Measurements from ENCODE around the gene TLE7. TPM values are rescaled to one million over a fixed set of nuclear protein-coding genes. Genes with fewer than 3 reads are reported as not detected.

The TLE7 gene
- total RNA-seq, result not detected in 2 replicates
- not detected for polyA plus RNA-seq (2012)

DNA sequence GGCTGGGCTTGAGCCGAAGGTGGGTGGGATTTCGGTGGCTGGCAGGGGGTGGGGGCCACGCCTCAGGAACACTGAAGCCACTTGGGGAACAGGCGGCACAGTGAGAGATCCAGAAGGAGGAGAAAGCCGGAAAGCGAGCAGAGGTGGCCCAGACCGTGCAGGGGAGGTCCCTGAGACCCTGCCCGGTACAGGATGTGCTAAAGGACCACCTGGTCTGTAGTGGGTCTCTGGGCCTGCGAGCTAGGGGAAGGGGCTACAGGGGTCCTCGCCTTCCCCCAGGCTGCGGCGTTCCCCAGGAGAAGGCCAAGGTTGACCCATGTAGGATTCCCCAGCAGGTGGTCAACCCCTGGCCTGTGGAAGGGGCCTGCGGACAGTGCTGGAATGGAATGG lies at the start of gene TLE7:
Gene TLE7, minus strand, starts transcription at position 4 of the 390 bp plus-strand sequence. CDS start 8,730 bp downstream, outside the sequence.
- DNase-seq (ENCODE audit: low read depth), result no peak

- no peak for DNase-seq (ENCODE audit: low read depth)
These were observed 49.2 kb upstream of the TLE7 start for GRCh38 chr16:71491054-71491453.

DNA sequence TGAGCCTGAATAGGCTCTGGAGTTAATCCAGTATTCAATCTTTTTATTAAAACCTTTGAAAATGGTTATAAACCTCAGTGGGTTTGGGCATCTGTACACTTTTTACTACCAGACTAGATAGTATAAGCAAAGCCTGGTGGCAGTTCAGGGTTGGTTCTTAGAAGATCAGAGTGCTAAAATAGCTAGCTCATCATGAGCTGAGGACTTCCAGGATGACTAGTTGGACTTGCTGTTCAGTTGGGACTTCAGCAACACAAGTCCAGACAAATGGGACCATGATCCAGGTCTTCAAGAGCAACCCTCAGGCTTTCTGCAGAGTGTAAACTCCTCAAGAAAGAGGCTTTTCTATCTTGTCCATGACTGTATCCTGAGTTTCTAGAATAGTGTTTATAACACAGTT lies 48.5 kb upstream of the TLE7 start:
- DNase-seq (ENCODE audit: low read depth), result no peak

DNA sequence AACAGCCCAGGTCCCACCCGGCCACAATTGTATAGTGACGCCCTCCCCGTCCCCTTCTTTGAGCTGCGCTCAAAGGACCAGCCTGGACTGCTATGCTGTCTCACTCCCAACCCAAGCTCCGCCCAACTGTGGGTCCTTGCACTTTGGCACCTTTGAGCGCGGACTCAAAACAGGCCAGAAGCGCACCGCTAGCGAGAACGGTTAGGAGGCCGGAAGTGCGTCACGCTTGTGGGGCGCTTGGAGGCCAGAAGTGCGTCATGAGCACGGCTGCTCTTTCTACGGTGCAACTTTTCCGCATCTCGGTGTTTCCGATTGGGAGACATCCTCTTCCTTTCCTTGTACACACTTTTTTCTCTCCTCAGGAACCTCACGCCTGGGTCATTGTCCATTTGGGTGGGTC lies 47.3 kb upstream of the TLE7 start, which contains the start of gene ZNF19:
Gene ZNF19, minus strand, starts transcription at position 203 of the 400 bp plus-strand sequence. CDS start 7,210 bp downstream, outside the sequence.
- DNase-seq (ENCODE audit: low read depth), result no peak

- DNase-seq (ENCODE audit: low read depth), result peak; percentile 92
These were observed 42.4 kb upstream of the TLE7 start for GRCh38 chr16:71484006-71484893.

GRCh38 chr16:71482569-71482968 lies 40.7 kb upstream of the TLE7 start:
- DNase-seq (ENCODE audit: low read depth), result no peak

DNA sequence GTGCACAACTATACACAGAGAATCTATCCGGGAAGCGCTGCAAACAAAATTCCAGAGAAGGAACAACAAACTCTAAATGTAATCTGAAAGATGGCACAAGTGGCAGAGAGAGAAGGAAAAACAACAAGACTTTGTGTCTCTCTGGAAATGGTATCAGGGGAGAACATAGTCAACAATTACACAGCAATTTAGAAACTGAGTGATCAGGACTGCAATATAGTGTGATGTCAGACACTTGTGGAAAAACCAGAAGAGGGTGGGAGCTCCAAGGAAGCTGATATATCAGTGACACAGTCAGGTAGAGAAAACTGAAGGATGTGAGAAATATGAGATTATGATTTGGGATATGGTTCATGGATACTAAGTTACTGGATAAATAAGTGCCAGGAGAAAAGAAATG lies 39.1 kb upstream of the TLE7 start:
- no peak for DNase-seq (ENCODE audit: low read depth)

GRCh38 chr16:71479420-71479819 lies 37.6 kb upstream of the TLE7 start:
- DNase-seq (ENCODE audit: low read depth), result no peak

- no peak for DNase-seq (ENCODE audit: low read depth)
These were observed 34.7 kb upstream of the TLE7 start for GRCh38 chr16:71476457-71477124.

- peak; percentile 84 for DNase-seq (ENCODE audit: low read depth)
These were observed 33.0 kb upstream of the TLE7 start for GRCh38 chr16:71474864-71475263.

DNA sequence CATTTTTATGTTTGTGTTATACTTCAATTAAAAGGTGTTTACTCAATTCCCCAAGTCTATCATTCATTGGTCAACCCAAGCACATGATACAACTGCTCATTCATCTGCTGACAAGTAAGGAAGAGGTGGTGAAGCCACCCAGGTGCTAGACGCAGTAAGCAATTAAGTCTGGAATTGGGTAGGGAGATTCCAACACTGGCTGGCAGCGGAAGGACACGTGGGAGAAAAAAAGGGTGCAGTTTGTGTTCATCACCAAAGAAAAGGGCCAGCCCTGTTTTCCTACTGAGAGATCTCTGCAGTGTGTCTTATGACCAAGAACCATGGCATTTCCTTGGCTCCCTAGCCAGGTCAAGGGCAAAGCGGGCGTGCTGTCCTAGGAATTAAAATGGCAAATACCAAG lies 32.0 kb upstream of the TLE7 start:
- no peak for DNase-seq (ENCODE audit: low read depth)

DNA sequence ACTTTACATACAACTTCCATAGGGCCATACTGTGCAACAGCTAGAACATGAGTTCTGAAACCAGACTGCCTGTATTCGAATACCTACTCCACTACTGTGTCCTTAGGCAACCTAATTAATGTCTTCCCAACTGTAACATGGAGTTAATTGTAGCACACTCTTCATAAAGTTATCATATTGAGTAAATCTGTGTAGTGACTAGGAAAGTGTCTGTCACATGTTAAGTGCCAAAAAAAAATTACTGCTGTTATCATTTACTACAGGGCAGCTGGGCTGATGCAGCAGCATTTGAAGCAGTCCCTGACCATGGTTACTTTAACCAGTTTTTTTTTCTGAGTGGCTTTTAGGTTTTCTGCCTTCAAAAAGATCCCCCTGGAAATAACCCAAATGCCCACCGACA lies 31.1 kb upstream of the TLE7 start:
- no peak for DNase-seq (ENCODE audit: low read depth)

- no peak for DNase-seq (ENCODE audit: low read depth)
These were observed 30.2 kb upstream of the TLE7 start for GRCh38 chr16:71472051-71472450.

GRCh38 chr16:71467810-71468209 lies 26.0 kb upstream of the TLE7 start:
- peak; percentile 50 for DNase-seq (ENCODE audit: low read depth)

GRCh38 chr16:71464231-71464630 lies 22.4 kb upstream of the TLE7 start:
- no peak for DNase-seq (ENCODE audit: low read depth)

DNA sequence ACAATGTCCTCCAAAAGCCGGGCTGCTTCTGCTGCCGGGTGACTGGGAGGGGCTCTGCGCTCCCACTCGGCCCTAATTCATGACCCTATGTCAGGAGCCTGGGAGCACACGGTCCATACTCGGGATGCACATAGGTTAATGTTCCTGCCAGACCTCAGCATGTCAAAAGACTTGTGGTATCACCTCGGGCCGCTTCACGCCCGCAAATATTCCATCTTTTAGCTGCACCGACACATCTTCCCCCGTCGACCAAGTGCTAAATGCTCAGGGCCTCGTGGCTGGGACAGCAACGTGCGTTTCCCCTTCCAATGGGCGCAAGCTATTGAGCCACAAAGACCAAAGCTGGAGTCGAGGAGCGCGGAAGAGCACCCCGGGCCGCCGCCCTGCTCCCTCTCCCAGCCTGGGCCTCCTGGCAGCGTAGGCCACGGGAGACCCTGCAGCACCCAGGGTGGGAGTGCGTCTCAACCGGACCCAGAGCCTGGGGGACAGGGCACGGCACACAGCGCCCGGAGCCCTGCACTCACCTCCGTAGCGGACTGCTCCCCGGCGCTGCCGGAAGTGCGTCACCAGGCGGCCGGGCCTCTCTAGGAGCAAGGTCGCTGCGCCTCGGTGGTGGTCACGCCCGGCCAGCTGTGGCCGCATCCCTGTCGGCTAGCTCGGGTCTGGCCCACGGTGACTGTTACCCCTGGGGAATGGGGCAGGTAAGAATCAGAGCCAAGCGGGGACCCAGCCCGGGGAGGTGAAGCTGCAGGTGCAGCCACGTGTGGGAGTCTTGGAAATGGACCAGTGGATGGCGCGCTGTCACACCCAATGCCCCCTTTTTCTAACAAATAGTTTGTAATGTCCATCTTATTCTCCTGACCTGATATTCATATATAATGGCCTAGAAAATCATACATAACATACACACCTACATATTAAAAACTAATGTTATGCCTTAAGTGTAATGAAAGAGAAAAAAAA lies 20.1 kb upstream of the TLE7 start, which contains the start of gene ZNF23:
Gene ZNF23, minus strand, starts transcription at position 562 of the 963 bp plus-strand sequence. CDS start 5,451 bp downstream, outside the sequence.
- DNase-seq (ENCODE audit: low read depth), result peak; percentile 79

- no peak for DNase-seq (ENCODE audit: low read depth)
These were observed 19.1 kb upstream of the TLE7 start for GRCh38 chr16:71460941-71461340.

DNA sequence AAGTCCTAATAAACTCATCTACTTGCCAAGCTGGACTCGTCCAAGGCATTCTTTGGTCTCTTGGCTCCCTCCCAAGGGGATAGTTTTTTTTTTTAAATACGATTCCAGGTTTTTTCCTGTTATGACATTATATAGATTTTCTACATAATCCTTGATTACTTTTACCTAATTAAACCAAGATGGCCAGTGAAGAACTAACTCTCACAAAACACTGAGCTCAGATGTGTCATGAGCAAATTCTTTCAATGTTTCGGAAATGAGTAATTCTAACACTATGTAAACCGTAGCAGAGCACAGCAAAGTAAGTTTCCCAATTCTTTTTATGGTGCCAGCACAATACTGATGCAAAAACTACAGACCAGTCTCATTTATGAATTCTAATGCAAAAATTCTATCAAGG lies 18.4 kb upstream of the TLE7 start:
- DNase-seq (ENCODE audit: low read depth), result no peak

GRCh38 chr16:71459510-71459909 lies 17.7 kb upstream of the TLE7 start:
- no peak for DNase-seq (ENCODE audit: low read depth)

DNA sequence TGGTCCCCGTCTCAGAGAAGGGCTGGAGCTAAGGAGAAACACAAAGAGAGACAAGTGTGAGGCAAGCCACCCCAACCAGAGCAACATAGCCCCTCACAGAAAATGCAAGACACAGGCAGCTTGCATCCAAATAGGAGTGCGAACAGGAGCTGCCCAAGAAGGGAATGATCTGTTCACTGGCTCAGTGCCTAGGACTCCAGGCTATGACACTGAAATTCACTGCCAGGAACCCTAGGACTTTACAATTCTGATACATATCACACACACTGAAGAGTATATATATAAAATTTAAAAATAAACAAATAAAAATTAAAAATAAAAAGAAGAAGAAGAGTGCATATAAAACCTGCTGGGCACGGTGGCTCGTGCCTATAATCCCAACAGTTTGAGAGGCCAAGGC lies 14.9 kb upstream of the TLE7 start:
- DNase-seq (ENCODE audit: low read depth), result no peak

- no peak for DNase-seq (ENCODE audit: low read depth)
These were observed 11.2 kb upstream of the TLE7 start for GRCh38 chr16:71453036-71453435.
